HepG2 (cell line): ENCODE results near the gene PCDHGA1. TPM values are rescaled to one million over a fixed set of nuclear protein-coding genes. Genes with fewer than 3 reads are reported as not detected.

ENCODE experiments used
- ATAC-seq: fragments of 200-7000 bp; cut with Tn5 transposase; 3 replicates; pipeline ENCODE4 v1.9.1; 2020; ENCODE audit warnings: mild to moderate bottlenecking, moderate library complexity
- BruUV-seq: library from RNA; stranded (reverse); fragments of 400-500 nt; replicated peaks from 2 replicates; lab custom pipeline; 2021; lab: Mats Ljungman, UMichigan
- CTCF ChIA-PET: fragments of 300-600 bp; formaldehyde crosslinking; extraction: SDS; loops from one replicate; lab custom pipeline; 2021; ENCODE audit warnings: low total read pairs, inconsistent platforms, low intra/inter-chr PET ratio; lab: Yijun Ruan, JAX
- POLR2A ChIA-PET: fragments of 350-600 bp; sonication (Branson Sonifier 250); formaldehyde crosslinking; loops from one replicate; lab custom pipeline; 2020; ENCODE audit warnings: antibody characterized with exemption, inconsistent platforms; lab: Yijun Ruan, JAX
- DNase-seq: peaks from one replicate; pipeline ENCODE4 v3.0.0-alpha.2; 2015; ENCODE audit warnings: low spot score
- FAIRE-seq: peaks from 3 replicates; lab custom pipeline; 2011; peaks lifted over from hg19 to GRCh38; lab: Jason Lieb, UNC
- H2AFZ ChIP-seq: one replicate; pipeline ENCODE4 v1.6.1; 2011; ENCODE audit warnings: low read length, inconsistent platforms
- H3K27ac ChIP-seq: fragments of 300-600 bp; 3 replicates; pipeline ENCODE4 v1.8.0; 2011; ENCODE audit warnings: mixed run types, mild to moderate bottlenecking, mixed read lengths, low read length, inconsistent platforms; ENCODE audit not compliant: insufficient read depth; ENCODE audit errors: extremely low read length
- H3K27me3 ChIP-seq, 2 experiments: fragments of 200-600 bp in 1 of 2; 2 replicates in 1 of 2; 3 replicates in 1 of 2; pipeline versions ENCODE4 v1.6.0 to v1.8.0; 2011; ENCODE audit warnings: low read length in 2 of 2, mild to moderate bottlenecking in 2 of 2, moderate library complexity in 2 of 2, inconsistent platforms in 1 of 2; ENCODE audit not compliant: insufficient read depth in 2 of 2, control insufficient read depth in 1 of 2
- H3K36me3 ChIP-seq, 2 experiments: fragments of 200-600 bp in 1 of 2; replicated peaks in 1 of 2; 2 replicates in 1 of 2; 3 replicates in 1 of 2; pipeline versions ENCODE4 v1.5.1 to v1.8.0; 2011; ENCODE audit warnings: low read length in 2 of 2, inconsistent platforms in 1 of 2; ENCODE audit not compliant: insufficient read depth in 2 of 2, control insufficient read depth in 1 of 2
- H3K4me1 ChIP-seq: 2 replicates; pipeline ENCODE4 v1.5.1; 2012; ENCODE audit warnings: low read length, inconsistent platforms; ENCODE audit not compliant: insufficient read depth
- H3K4me2 ChIP-seq: 2 replicates; pipeline ENCODE4 v1.6.0; 2011; ENCODE audit warnings: low read depth, low read length, inconsistent platforms
- H3K4me3 ChIP-seq, 3 experiments: fragments of 200-600 bp in 1 of 3; sonication (generic), shearing (Covaris generic) in 1 of 3; replicated peaks in 1 of 3; 2 replicates each; pipeline ENCODE4 v1.5.1; 2011 to 2016; ENCODE audit warnings: low read length in 3 of 3, inconsistent platforms in 2 of 3, low read depth in 2 of 3, mild to moderate bottlenecking in 2 of 3, control low read depth in 1 of 3, mixed read lengths in 1 of 3; ENCODE audit not compliant: insufficient read depth in 1 of 3
- H3K79me2 ChIP-seq: one replicate; pipeline ENCODE4 v1.6.1; 2011; ENCODE audit warnings: low read length, inconsistent platforms; ENCODE audit not compliant: insufficient read depth
- H3K9ac ChIP-seq: 2 replicates; pipeline ENCODE4 v1.6.0; 2011; ENCODE audit warnings: mild to moderate bottlenecking, low read depth, low read length, inconsistent platforms; ENCODE audit not compliant: insufficient read depth
- H3K9me3 ChIP-seq: 2 replicates; pipeline ENCODE4 v1.5.1; 2012; ENCODE audit warnings: mild to moderate bottlenecking, low read length
- H4K20me1 ChIP-seq: 2 replicates; pipeline ENCODE4 v1.6.0; 2011; ENCODE audit warnings: inconsistent platforms, mild to moderate bottlenecking, low read length, moderate library complexity; ENCODE audit not compliant: insufficient read depth
- ARID5B ChIP-seq: IDR thresholded peaks from 2 replicates; pipeline ENCODE4 v1.4.0; 2020; ENCODE audit warnings: mild to moderate bottlenecking, missing genetic modification reagents
- CREB1 ChIP-seq, 2 experiments: fragments of 450-650 bp in 1 of 2; IDR thresholded peaks; 2 replicates each; pipeline ENCODE4 v1.6.1; 2016 to 2017; ENCODE audit warnings: control low read depth in 1 of 2, mild to moderate bottlenecking in 1 of 2, missing compliant biosample characterization in 1 of 2, missing genetic modification characterization in 1 of 2
- DPF2 ChIP-seq: sonication (generic); formaldehyde crosslinking; IDR thresholded peaks from 2 replicates; pipeline ENCODE4 v1.4.0; 2020; ENCODE audit warnings: mild to moderate bottlenecking, low read depth, missing genetic modification reagents, borderline replicate concordance
- EED ChIP-seq: sonication (generic); formaldehyde crosslinking; IDR thresholded peaks from 2 replicates; pipeline ENCODE4 v1.5.0; 2020; ENCODE audit warnings: mild to moderate bottlenecking, missing genetic modification reagents
- FOXO1 ChIP-seq: sonication (generic); formaldehyde crosslinking; IDR thresholded peaks from 2 replicates; pipeline ENCODE4 v1.4.0; 2020; ENCODE audit warnings: missing genetic modification reagents
- IKZF5 ChIP-seq: IDR thresholded peaks from 2 replicates; pipeline ENCODE4 v1.6.1; 2018; ENCODE audit warnings: missing genetic modification reagents, mild to moderate bottlenecking, missing compliant biosample characterization
- JUN ChIP-seq: sonication (generic); formaldehyde crosslinking; IDR thresholded peaks from 2 replicates; pipeline ENCODE4 v1.4.0; 2020; ENCODE audit warnings: mild to moderate bottlenecking, missing genetic modification reagents
- LCORL ChIP-seq, 2 experiments: fragments of 450-650 bp in 1 of 2; sonication (generic) in 1 of 2; formaldehyde crosslinking in 1 of 2; IDR thresholded peaks; 2 replicates each; pipeline versions ENCODE4 v1.5.0 to v1.6.1; 2017 to 2020; ENCODE audit warnings: antibody characterized with exemption in 1 of 2, missing genetic modification reagents in 1 of 2
- RXRB ChIP-seq: IDR thresholded peaks from 2 replicates; pipeline ENCODE4 v1.6.1; 2016; ENCODE audit warnings: borderline replicate concordance, missing genetic modification reagents, missing compliant biosample characterization
- TAF15 ChIP-seq: fragments of 200-400 bp; formaldehyde crosslinking; IDR thresholded peaks from one replicate; pipeline ENCODE4 v1.6.1; 2018; ENCODE audit warnings: mild to moderate bottlenecking, low read depth, low read length; ENCODE audit not compliant: poor library complexity, severe bottlenecking
- ZNF260 ChIP-seq: sonication (generic); formaldehyde crosslinking; IDR thresholded peaks from 2 replicates; pipeline ENCODE4 v1.4.0; 2020; ENCODE audit warnings: missing genetic modification reagents, low read depth, mild to moderate bottlenecking, borderline replicate concordance
- ZNF331 ChIP-seq: sonication (generic); formaldehyde crosslinking; IDR thresholded peaks from 2 replicates; pipeline ENCODE4 v1.4.0; 2020; ENCODE audit warnings: missing genetic modification reagents
- ZNF598 ChIP-seq: sonication (generic); formaldehyde crosslinking; IDR thresholded peaks from 2 replicates; pipeline ENCODE4 v1.5.1; 2020; ENCODE audit warnings: mild to moderate bottlenecking, missing genetic modification reagents, borderline replicate concordance
- WGBS: methylation state at CpG from one replicate; pipeline ENCODE4 v1.1.6; 2017; ENCODE audit warnings: low lambda C conversion rate; 5-methylcytosine and 5-hydroxymethylcytosine counted together
- in situ Hi-C: cut with HindIII; loops from 2 replicates; pipeline ENCODE4 v1.10.0; 2017; ENCODE audit warnings: low pct_unique_long_range_greater_than_20kb; ENCODE audit not compliant: extremely low pct_ligation_motif_present
- intact Hi-C: fragments of 100-400 bp; cut with micrococcal nuclease; formaldehyde crosslinking; loops from one replicate; pipeline ENCODE4 v1.10.0; 2022; ENCODE audit not compliant: unreplicated experiment
- polyA plus RNA-seq, 8 experiments: library from polyadenylated mRNA; depleted of rRNA in 3 of 8; stranded (reverse) in 7 of 8; unstranded in 1 of 8; fragments of >200 nt; fragmentation: Illumina TruSeq in 4 of 8; extraction: Trizol in 4 of 8; gene quantifications; 2 replicates each; pipeline versions ENCODE4 v1.2.1 to v1.2.3, GENCODE V29; 2011 to 2016; ENCODE audit warnings: low read depth in 4 of 8, missing spikeins in 1 of 8, mixed read lengths in 1 of 8; ENCODE audit not compliant: insufficient read depth in 1 of 8
- total RNA-seq, 5 experiments: library from RNA; depleted of rRNA; stranded (reverse); fragments of >200 nt; fragmentation: Illumina TruSeq; extraction: Trizol; gene quantifications; 2 replicates each; pipeline ENCODE4 v1.2.3, GENCODE V29; 2016; ENCODE audit warnings: low read depth in 1 of 5

Gene PCDHGA1
- total and polyA plus RNA-seq, 2 of the 13 experiments (the other 11 are each of a cell fraction or from before 2014, with no cell fraction given), result 0.31 to 0.40 TPM

- Histone ChIP-seq H2AFZ (no peak overlapping the region), H3K4me3 (no peak overlapping the region)
- CTCF ChIA-PET, result interaction anchor here (1.4 kb wide), 1 partner anchor 103 kb away, joined by 8 read pairs; no protein-coding TSS in a partner anchor
Observed at GRCh38 chr5:141421489-141421855, 91.2 kb downstream of the PCDHGA1 start.

More at GRCh38 chr5:141421489-141421855, 91.2 kb downstream of the PCDHGA1 start:
- H3K4me1 ChIP-seq, result no peaks in the 10 kb centered on the region
- no peaks in the 10 kb centered on the region for H3K36me3 ChIP-seq
- intact Hi-C loops (no loop called here), in situ Hi-C loops (no loop called here)
- DNase-seq, result no peak
- H3K79me2 ChIP-seq, result no peaks in the 10 kb centered on the region
- H3K4me2 ChIP-seq, result no peak overlapping the region
- FAIRE-seq, result no peak
- POLR2A ChIA-PET, result no interaction called here
- no peak for TF ChIP-seq CREB1 (IDR thresholded peaks at IDR 0.05)
- TF ChIP-seq CREB1 (CRISPR knock-in tag; IDR thresholded peaks at IDR 0.05), result no peak
- TF ChIP-seq LCORL (IDR thresholded peaks at IDR 0.05), result no peak
- TF ChIP-seq LCORL (CRISPR knock-in tag; IDR thresholded peaks at IDR 0.05), result no peak
- TF ChIP-seq ZNF331 (CRISPR knock-in tag), result no peak
- no peak for TF ChIP-seq JUN (CRISPR knock-in tag)
- TF ChIP-seq FOXO1 (CRISPR knock-in tag), result no peak
- TF ChIP-seq EED (CRISPR knock-in tag), result no peak
- TF ChIP-seq ZNF598 (CRISPR knock-in tag), result no peak
- TF ChIP-seq IKZF5 (CRISPR knock-in tag), result no peak
- TF ChIP-seq ARID5B (CRISPR knock-in tag), result no peak
- TF ChIP-seq ZNF260 (CRISPR knock-in tag), result no peak
- no peak for TF ChIP-seq RXRB (CRISPR knock-in tag)
- TF ChIP-seq TAF15, result no peak
- no peak for TF ChIP-seq DPF2 (CRISPR knock-in tag)
- peaks cover 30% of the 10 kb centered on the region for H3K9me3 ChIP-seq
- no peak overlapping the region for H3K27ac ChIP-seq
- BruUV-seq, result no TSS peak
- 60% methylated on average over 13 of the region's 13 CpGs for WGBS
- no peaks in the 10 kb centered on the region for H4K20me1 ChIP-seq
- no peak for ATAC-seq
- H3K9ac ChIP-seq, result no peak overlapping the region
- H3K27me3 ChIP-seq, result no peaks in the 10 kb centered on the region
